ENCODE measurements around the gene NAPA. TPM values are rescaled to one million over a fixed set of nuclear protein-coding genes. Genes with fewer than 3 reads are reported as not detected.

NAPA gene
- total and polyA plus RNA-seq, 3 donors from 2014 or later: 194 to 257 (median 227) TPM

DNA sequence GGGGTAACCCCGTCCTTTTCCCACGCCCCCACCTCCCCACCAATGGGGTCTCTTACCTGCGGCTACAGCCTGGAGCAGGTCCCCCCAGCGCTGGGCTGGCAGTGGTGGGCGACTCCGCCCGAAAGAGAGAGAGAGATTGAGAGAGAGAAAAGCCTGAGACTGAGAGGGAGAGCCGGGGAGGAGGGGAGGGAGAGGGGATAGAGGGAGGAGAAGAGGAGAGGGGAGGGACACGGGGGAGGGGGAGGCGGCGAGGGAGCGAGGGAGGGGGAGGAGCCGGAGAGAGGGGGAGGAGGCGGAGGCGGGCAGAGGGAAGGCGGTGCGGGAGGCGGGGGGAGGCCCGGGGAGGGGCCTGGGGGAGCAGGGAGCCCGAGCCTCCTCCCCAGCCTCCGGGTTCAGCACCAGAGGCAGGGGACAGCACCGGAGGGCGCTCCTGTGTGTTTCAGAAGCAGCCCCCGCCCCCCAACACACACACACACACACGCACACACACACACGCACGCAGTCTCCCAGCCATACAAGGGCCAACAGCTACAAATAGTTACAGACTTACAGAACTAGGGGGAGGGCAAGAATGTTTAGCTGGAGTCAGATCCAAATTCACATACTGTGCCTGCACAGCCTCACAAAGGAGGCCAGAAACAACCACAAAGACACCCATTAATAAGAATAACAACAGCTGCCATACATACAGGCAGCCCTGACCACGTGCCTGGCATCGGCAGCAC lies 43.0 kb downstream of the NAPA start, which contains the start of gene SLC8A2:
Gene SLC8A2 (minus strand): TSS at position 161 of the 725 bp plus-strand sequence. CDS start 5,490 bp downstream, outside the sequence.
- intact Hi-C loops (cut with DNase I; ENCODE audit: low total_unique reads): no loop called here
- Histone ChIP-seq H3K4me3 (peak within 1 kb of the TSS in 1 of 2 donors; percentile 36), H3K9me3 (no peaks in the 10 kb centered on the region), H3K27ac (no peak within 1 kb of the TSS), H3K36me3 (ENCODE audit: low read depth, missing control alignments) (no peaks in the 10 kb centered on the region), H3K27me3 (no peaks in the 10 kb centered on the region), H3K4me1 (peaks cover 13% of the 10 kb centered on the region)
- WGBS, 2 donors: 2% methylated on average over 9 to 29 of the region's 29 CpGs
- DNase-seq: peak; percentile 82
- no peak for TF ChIP-seq POLR2A (IDR thresholded peaks at IDR 0.05)
- TF ChIP-seq, protein P1, sequence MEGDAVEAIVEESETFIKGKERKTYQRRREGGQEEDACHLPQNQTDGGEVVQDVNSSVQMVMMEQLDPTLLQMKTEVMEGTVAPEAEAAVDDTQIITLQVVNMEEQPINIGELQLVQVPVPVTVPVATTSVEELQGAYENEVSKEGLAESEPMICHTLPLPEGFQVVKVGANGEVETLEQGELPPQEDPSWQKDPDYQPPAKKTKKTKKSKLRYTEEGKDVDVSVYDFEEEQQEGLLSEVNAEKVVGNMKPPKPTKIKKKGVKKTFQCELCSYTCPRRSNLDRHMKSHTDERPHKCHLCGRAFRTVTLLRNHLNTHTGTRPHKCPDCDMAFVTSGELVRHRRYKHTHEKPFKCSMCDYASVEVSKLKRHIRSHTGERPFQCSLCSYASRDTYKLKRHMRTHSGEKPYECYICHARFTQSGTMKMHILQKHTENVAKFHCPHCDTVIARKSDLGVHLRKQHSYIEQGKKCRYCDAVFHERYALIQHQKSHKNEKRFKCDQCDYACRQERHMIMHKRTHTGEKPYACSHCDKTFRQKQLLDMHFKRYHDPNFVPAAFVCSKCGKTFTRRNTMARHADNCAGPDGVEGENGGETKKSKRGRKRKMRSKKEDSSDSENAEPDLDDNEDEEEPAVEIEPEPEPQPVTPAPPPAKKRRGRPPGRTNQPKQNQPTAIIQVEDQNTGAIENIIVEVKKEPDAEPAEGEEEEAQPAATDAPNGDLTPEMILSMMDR (IDR thresholded peaks at IDR 0.05): no peak

DNA sequence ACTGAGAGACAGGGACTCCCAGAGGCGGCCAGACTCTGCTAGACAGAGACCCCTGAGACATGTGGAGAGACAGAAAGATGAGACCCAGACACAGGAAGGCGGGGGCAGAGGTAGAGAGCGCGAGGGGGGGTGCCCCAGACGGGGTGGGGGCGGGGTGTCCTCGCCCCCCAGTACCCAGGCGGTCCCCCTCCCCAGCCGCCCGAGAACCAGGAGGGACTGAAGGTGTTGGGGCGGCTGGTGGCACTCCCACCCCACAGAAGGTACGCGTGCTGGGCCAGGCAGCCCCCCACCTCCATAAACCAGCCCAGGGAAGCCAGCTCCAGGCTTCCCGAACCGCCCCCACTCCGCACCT lies 43.5 kb downstream of the NAPA start:
- no peak overlapping the region for H3K27ac ChIP-seq
- no peaks in the 10 kb centered on the region for H3K36me3 ChIP-seq (ENCODE audit: low read depth, missing control alignments)
- DNase-seq: no peak
- H3K4me3 ChIP-seq: peak overlapping the region in 1 of 2 donors; percentile 36
- TF ChIP-seq, protein P1 (IDR thresholded peaks at IDR 0.05): no peak
- TF ChIP-seq POLR2A (IDR thresholded peaks at IDR 0.05): no peak
- H3K4me1 ChIP-seq: peaks cover 13% of the 10 kb centered on the region
- H3K9me3 ChIP-seq: no peaks in the 10 kb centered on the region
- no peaks in the 10 kb centered on the region for H3K27me3 ChIP-seq
- intact Hi-C loops (cut with DNase I; ENCODE audit: low total_unique reads): no loop called here
- WGBS, 2 donors: 0% methylated on average over 7 to 13 of the region's 16 CpGs

DNA sequence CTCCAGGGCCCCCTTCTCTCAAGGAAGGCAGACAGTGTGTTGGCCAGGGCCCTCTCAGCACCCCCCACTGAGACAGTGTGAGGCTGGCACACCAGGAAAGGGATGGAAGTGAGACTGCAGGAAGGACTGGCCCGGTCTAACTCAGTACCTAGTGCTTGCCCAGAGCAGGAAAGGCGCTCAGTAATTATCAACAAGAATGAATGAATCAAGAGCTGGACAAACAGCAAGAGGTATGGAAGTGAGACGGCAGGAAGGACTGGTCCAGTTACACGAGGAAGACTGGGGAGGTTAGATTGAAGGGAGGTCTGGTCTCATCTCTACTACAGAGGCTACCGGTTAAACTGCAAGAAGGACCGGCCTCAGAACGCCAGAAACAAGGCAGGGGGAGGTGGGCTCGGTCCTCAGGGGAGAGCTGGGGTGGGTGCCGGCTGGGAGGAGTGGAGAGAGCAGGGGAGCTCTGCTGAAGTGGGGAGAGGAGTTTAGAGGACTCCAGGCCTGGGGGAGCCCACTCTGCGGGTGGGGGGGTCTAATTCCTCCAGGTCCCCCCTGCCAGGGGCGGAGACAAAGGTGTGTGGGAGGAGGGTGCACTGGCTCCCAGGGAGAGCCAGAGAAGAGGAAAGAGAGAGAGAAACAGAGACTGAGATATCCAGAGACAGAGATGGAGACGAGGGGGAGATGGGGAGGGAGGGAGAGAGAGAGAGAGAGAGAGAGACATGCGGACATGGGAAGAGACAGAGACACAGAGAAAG lies 44.2 kb downstream of the NAPA start:
- Histone ChIP-seq H3K27me3 (no peaks in the 10 kb centered on the region), H3K4me1 (peaks cover 13% of the 10 kb centered on the region), H3K36me3 (ENCODE audit: low read depth, missing control alignments) (no peaks in the 10 kb centered on the region), H3K4me3 (no peak overlapping the region), H3K27ac (no peak overlapping the region), H3K9me3 (no peaks in the 10 kb centered on the region)
- no peak for DNase-seq
- no peak for TF ChIP-seq POLR2A (IDR thresholded peaks at IDR 0.05)
- TF ChIP-seq, protein P1 (IDR thresholded peaks at IDR 0.05): no peak
- intact Hi-C loops (cut with DNase I; ENCODE audit: low total_unique reads): no loop called here
- WGBS, 2 donors: 32 to 33% methylated on average over 13 of the region's 13 CpGs

DNA sequence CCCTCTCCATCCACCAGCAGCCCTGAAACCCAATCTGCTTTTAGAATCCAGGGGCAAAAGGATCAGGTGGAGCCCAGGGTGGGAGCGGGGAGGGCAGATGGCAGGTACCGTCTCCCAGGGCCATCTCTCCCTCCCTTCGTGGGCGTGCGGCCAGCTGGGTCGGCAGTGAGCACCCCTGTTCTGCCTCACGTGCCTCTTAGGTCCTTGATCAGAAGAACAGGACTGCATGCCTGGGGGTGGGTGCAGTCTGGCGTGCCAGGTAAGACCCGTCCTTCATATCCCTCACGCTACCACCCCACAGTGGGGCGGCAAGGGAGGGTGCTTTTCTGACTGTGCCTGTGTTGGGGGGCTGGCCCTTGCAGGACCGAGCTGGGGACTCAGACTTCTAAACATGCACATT lies 45.1 kb downstream of the NAPA start:
- H3K4me3 ChIP-seq: no peak overlapping the region
- H3K27me3 ChIP-seq: no peaks in the 10 kb centered on the region
- intact Hi-C loops (cut with DNase I; ENCODE audit: low total_unique reads): no loop called here

More for the DNA sequence above, 45.1 kb downstream of the NAPA start:
- no peaks in the 10 kb centered on the region for H3K36me3 ChIP-seq (ENCODE audit: low read depth, missing control alignments)
- DNase-seq: no peak
- TF ChIP-seq POLR2A (IDR thresholded peaks at IDR 0.05): no peak
- TF ChIP-seq, protein P1 (IDR thresholded peaks at IDR 0.05): no peak
- H3K27ac ChIP-seq: no peak overlapping the region
- no peaks in the 10 kb centered on the region for H3K9me3 ChIP-seq
- peaks cover 13% of the 10 kb centered on the region for H3K4me1 ChIP-seq
- WGBS, 2 donors: 13 to 25% methylated on average over 5 to 12 of the region's 12 CpGs

All from testis (tissue), 3 donors.